Inflammatory macrophage treated with lipopolysaccharide for 1 hour (primary cell): ENCODE data around the gene WNT16.

Source experiments
- DNase-seq, 2 donors: peaks; one replicate each; pipeline ENCODE4 v3.0.0-alpha.2; 2020 to 2022

Gene WNT16

DNA sequence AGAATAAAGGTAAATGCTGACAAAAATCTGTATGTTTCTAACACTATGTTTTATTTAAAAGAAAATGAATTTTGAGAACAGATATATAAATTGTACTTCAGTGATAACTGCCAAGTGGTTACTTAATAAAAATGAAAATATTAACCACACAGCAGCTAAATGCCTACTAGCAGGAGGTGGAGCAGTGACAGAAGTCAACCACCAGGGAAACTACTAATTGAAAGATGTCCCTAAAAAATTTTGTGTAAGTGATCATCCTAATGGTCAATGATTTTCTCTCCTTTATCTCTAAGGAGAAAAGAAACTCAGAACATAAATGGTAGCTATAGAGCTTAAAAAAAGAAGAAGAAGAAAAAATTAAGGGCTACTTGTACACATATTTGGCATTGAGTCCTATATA, 22.9 kb downstream of the WNT16 start:
- no peak for DNase-seq

DNA sequence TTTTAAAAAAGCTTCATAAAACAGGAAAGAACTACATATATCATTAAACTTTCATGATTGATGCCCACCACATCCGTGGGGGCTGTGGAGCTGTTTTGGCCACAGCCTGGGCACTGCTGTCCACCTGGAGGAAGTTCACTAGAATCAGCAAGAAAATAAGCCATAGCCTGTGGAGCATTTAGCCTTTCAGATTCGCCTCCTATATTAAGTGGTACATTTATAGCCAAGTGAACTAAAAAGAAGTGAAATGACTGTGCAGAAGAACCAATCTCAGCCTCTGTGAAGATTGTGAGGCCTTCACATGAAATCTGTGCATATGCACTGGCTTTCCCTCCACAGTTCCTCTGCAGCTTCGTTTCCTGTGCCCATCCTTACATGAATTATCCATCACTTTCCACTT, 23.5 kb downstream of the WNT16 start:
- no peak for DNase-seq

DNA sequence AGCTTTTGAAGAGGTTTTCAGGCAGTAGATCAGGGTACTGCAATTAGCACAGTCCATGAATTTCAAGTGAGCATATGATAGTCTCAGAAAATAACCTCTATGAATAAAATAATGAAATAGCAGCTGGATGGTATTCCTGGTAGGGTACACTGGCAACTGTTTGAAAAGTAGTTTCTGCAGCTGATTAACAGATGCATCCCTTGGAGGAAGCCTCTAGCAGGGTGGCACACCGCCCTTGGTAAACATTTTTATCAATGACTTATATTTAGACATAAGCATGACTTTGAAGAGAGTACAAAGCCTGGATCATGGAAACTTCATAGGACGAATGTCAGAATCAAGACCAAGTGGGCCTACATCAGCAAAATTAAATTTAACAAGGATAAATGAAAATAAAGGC, 26.8 kb downstream of the WNT16 start:
- DNase-seq: no peak

DNA sequence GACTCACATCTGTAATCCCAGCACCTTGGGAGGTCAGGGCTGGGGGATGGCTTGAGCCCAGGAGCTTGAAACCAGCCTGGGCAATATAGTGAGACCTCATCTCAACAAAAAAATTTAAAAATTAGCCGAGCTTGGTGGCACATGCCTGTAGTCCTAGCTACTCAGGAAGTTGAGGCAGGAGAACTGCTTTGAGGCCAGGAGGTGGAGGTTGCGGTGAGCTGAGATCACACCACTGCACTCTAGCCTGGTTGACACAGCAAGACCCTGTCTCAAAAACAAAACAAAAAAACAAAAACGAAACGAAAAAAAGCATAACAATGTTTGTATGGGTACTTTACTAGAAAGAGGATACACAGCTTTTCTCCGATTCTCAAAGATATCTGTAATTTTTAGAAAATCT, 31.8 kb downstream of the WNT16 start:
- no peak for DNase-seq

DNA sequence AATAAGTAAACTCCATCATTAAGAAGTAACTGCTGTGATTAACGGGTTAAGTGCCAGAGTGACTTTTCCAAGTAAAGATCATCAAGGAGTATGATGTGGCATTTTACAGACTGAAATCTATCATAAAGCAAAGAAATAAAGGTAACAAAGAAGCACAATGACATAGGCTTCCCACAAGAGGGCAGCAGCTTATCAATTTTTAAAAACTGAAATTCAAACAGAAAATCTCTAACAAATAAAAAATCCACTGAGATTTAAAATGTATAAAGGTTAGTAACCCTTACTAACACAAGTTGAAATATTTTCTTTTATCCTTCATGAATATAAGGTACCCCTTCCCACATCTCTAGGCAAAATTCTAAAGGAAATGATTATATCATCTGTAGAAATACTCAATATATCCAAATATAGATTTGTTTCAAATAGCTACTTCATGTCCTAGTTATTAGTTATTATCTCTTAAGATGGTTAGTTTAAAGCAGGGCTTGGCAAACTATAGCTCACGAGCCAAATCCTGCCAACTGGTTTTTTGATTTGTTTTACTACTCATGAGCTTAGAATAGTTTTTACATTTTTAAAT, 38.1 kb downstream of the WNT16 start:
- peak; percentile 11 to 56 for DNase-seq

DNA sequence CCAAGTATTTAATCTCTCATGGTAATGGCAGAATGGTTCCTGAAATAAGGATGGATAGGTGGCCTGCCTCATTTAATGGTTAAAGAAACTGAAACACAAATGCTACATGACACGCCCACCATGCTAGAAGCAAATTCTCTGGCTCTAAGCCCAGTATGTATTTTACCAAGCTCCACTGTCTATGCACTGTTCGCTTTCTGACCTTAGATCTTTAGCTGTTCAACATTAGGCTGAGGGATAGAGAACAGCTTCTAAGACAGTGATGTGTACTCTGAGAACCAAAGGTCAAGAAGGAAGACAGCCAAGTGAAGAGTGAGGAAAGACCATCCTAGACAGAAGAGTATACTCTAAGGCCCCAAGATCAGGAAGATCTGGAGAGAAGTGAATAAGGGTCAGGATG, 40.7 kb downstream of the WNT16 start:
- DNase-seq: no peak

DNA sequence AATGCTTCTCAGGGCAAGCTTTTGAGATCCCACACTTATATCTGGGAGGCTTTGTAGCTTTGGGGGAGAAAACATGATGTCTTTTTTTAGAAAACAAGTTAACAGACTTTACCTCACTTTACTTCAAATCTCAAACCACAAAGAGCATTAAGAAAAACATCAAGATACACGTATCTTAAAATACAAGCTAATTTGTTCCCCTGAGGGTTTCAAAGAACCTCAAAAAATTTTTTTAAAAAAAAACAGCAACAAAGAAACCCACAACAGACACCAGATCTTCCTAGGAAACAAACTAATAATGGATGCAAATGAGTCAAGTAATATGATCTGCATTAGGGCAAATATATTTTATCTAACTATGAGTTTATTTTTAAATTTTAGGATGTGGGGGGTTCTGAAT, 42.6 kb downstream of the WNT16 start:
- no peak for DNase-seq

DNA sequence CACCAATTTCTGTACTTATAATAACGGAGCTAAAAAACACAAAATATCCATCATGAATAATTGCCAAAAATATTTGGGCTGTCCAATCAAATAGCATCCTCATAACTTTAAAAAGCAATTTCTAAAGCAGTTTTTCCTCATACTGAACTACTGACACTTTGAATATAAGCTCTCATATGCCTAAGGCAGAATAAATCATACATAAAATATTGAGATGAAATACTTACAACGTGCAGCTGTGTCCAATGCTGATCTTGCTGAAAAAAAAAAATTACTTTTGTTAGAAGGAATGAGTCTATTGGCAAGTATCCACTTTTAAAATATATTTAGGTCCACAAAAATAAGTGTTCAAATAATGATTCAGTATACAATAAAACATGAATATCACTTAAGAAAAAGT, 43.1 kb downstream of the WNT16 start:
- DNase-seq: no peak

DNA sequence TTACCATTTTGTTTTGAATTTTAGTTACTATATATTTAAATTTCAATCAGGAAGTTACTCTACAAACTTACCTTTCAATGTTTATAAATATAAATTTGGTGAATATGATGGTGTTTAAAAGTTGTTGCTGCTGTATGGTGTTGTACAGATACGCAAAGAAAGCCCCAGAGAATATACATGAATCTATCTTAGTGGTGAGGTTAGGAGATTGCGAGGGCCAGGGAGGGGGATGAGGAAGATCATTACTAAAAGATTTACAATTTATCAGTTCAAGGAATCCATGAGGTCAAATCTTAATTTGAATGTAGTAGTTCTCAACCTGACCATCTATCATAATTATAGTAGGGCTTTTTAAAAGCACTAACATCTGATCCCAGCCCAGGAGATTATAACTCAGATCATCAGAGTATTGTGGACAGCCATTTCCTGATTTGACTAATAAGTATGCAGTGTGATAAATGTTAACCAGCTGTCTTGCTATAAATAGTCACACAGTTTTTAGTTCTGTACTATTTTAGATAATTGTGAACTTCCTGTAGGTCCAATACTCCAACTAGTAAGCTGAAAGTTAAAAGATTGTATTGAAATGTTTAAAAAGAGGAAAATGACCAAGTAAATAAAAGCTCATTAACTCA, 43.7 kb downstream of the WNT16 start:
- DNase-seq: no peak

DNA sequence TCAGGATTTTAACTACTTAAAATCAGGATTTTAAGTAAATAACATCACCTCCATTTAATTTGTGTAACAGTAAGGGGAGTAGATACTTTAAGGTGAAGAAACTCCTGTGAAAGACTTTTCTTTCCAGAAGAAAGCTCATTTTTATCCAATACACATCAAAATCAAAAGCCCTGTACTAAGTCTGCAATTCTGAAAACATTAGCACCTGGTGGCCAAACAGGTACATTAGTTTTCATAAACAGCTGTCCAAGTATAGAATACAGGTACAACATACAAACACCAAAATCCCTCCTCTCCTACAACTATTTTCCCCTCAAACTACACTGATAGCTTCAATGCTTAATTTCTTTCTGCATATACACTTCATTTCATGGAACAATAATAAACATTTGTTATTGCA, 44.4 kb downstream of the WNT16 start:
- no peak for DNase-seq

DNA sequence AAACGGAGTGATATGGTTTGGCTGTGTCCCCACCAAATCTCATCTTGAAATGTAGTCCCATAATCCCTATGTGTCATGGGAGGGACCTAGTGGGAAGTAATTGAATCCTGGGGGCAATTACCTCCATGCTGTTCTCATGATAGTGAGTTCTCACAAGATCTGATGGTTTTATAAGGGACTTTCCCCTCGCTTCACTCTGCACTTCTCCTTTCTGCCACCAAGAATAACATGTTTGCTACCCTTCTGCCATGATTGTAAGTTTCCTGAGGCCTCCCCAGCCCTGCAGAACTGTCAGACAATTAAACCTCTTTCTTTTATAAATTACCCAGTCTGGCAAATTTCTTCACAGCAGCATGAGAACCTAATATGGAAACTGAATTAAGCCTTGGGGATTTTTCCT, 48.2 kb downstream of the WNT16 start:
- peak in 1 of 2 donors; percentile 25 for DNase-seq

DNA sequence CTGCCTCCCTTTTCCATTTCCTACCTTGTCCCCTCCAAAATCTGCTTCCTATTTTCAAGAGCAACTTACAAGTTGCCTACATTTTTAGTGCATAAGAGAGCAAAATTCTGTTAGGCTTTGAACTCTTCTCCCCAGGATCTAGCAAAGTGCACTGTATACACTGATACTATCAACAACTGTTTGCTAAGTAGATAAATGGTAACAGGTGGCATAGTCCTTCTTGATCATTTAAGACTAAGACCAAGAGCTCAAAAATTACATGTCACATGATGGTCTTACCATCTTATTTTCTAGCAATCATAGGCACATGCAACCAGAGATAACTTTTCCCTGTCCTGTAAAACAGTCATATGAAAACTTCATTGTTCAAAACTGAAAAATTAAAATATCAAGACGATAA, 51.1 kb downstream of the WNT16 start:
- no peak for DNase-seq

DNA sequence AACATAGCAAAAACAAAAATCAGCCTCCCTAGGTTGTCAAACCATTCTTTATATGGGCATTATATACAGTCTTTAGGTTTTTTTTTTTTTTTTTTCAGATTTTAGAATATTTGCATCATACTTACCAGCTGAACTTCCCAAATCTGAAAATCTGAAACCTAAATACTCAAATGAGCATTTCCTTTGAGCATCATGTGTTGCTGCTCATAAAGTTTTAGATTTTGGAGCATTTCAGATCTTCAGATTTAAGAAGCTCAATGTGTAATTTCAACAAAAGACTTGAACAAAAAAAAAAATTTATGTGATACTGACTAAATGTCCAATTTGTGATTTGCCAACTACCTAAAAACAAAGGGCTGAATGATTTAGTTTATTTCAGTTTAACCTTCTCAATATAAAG, 53.7 kb downstream of the WNT16 start:
- DNase-seq: no peak

DNA sequence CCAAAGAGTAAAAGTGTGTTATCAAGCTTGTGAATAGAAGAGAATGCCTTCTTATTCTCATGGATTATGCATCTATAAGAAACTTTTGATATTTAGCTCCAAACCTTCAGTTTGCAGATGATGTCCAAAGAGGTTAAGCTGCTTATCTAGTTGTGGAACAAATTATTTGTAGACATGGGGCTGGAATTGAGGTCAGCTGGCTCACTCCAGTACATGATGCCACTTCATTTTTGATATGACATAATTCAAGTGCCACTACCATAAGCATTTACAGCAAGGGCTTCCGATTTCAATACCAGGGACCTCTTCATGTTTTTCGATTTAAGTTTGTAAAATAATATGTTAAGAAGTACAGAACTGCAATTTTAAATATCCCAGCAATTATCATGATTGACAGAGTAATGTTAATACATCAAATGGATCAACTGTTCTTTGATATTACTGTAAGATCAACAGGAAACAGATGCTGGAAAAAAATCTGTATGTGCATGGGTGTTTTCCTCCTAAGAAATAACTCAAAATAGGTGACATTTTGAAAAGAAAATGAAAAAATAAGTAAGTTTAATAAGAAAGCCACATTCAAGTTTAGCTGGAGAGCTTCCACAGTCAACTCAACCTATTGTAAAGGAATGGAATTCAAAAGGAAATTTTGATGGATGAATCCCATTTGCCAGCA, 54.6 kb downstream of the WNT16 start:
- DNase-seq: no peak

DNA sequence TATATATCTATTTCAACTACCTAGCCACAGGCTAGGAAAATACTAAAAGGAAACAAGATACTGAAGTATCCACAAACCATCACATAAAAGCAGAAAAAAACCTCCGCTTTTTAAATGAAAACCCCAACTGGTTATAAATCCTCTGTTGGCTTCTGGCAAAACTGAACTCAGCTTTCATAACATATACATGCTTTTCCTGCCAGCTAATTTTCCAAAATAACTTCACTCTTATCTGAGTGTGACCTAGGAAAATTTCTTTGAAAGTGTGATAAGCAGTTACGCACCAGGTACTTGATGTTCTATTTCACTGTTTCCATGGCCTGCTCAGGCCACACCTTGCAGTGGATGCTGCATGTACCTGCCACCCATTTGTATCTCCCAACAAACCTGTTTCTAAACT, 55.5 kb downstream of the WNT16 start:
- no peak for DNase-seq

DNA sequence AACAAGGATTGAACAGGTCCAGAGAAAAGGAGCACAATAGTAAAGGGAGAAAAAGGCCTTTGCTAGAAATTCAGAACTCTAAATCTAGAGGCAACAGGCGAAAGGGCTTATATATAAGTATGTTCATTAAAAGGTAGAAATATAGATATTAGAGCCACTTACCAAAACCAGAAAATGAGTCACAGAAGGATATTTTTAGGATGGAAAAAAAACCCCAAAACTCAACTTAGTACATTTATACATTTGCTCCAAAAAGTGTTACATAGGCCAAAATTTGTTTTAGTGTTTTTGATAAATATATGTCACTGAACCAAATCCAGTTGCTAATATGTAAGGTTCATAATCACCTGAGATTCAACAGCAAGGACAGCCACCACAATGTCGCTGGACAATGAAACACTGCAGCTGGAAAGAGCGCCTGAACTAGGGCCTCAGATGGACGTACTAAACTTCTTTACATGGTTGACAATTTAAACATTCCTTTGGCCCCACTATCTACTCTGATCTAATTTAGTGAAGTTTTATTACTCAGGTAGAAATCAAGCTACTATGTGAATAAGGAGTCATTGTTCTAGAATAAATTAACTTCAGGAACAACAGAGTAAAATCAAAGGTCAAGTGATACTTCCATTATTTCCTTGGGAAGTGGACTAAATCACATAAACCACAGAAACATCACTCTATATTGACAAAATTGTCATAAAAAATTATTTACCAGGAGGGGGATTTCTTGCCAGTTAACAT, 56.4 kb downstream of the WNT16 start:
- DNase-seq: no peak

DNA sequence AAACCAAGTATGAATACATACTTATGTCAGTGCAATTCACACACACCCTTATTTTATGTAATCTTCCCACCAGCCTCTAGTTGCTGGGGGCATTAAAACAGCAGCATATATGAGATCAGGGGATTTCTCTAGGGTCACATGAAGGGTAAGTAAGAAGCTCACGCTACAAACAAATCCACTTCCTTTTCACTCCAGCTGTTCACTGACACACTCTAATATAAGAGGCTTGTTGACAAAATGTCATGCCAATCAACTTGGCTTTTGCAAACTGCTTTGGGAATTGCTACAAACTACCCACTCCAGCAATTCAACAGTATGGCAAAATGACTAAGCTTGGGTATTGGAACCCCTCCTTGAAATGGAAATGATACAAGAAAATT, 57.0 kb downstream of the WNT16 start:
- peak; percentile 63 to 93 for DNase-seq

DNA sequence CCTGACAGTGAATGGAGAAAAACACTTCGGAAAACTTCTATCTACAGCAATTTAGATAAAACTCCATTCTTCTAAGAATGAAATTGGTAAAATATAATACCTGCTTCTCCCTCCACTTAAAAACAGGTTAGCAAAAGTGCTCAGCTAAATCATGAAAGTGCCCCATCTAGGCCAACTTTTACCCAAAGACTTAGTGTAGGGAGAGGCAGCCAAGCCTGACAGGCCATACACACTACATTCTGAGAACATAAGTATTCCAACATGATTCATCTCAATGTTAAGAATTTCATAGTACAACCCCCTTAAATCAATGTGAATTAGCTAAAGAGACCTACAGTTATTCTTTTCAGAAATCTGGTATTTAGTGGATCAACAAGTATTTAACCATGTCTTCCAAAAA, 60.1 kb downstream of the WNT16 start:
- no peak for DNase-seq

DNA sequence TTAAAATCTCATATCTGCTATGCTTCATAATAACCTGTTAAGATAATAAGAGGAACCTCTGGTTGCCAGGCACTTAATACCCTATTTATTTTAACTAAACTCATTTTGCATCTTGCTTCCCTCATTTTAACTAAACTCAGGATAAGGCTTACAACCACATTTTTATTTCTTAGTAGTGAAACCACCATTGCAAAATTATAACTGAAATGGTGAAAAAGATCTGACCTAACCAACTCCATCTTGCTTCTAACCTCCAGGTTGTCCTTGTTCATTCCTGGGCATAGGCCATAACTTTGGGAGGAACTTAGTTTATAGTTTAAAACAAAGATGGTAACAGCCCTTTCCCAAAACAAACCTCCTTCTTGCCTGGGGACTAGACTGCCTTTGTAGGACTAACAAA, 61.3 kb downstream of the WNT16 start:
- DNase-seq: no peak

DNA sequence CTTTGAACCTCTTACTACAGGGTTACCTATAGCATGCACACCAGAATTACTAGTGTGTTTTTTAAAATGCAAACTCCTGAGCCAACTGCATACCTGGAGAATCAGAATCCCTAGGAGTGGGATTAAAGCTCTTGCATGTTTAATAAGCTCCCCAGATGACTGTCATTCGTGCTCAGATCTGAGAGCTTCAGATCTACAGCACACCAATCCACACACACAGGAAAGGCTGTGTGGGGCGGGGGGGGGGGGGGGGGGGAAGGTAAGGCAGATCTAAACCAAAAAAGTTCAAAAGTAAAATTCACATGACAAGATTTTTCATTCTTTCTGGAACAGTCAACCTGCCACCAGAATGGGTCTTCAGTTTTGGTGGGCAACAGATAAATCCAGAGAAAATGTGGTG, 61.8 kb downstream of the WNT16 start:
- no peak for DNase-seq
